ENCODE measurements around the gene SLC10A7. TPM values are rescaled to one million over a fixed set of nuclear protein-coding genes. Genes with fewer than 3 reads are reported as not detected.

The SLC10A7 gene
- total and polyA plus RNA-seq, 2 donors (not counting 1 experiment from before 2014, with no cell fraction given) = 5.7 to 18.3 TPM

- no peak for ATAC-seq (ENCODE audit: low read depth)
- H3K4me1 Mint-ChIP-seq = no peaks in the 10 kb centered on the region
- H3K4me1 ChIP-seq (ENCODE audit: control insufficient read depth in 2 of 2, insufficient read depth in 2 of 2, low read length in 2 of 2) = no peaks in the 10 kb centered on the region
- no peak overlapping the region for H3K4me3 ChIP-seq (ENCODE audit: control extremely low read depth in 1 of 5, extremely low read depth in 1 of 5, insufficient read depth in 1 of 5, low read depth in 2 of 5, low read length in 4 of 5)
- POLR2A ChIA-PET = no interaction called here
- no peaks in the 10 kb centered on the region for H3K9me3 Mint-ChIP-seq (ENCODE audit: insufficient read depth)
- no peak overlapping the region for H2AFZ ChIP-seq (ENCODE audit: insufficient read depth, low read depth, low read length, poor library complexity, severe bottlenecking)
- no peaks in the 10 kb centered on the region for H3K27me3 Mint-ChIP-seq
- peaks cover 0 to 3% (median 0%) of the 10 kb centered on the region in 3 donors for H3K9me3 ChIP-seq (ENCODE audit: control extremely low read depth in 1 of 3, control insufficient read depth in 2 of 3, insufficient read depth in 1 of 3, low read length in 2 of 3)
- no peak overlapping the region for H3K9ac ChIP-seq (ENCODE audit: low read length)
- intact Hi-C loops (cut with micrococcal nuclease) = no loop called here
- TF ChIP-seq EZH2 (IDR thresholded peaks at IDR 0.05; ENCODE audit: borderline replicate concordance, insufficient read depth, low read depth, low read length, poor library complexity, severe bottlenecking) (no peak), CTCF (IDR thresholded peaks at IDR 0.05) (no peak)
- H3K27ac Mint-ChIP-seq = no peak overlapping the region
- DNase-seq = no peak
- H3K36me3 ChIP-seq (replicated peaks in 1 of 2; ENCODE audit: control extremely low read depth in 1 of 2, control insufficient read depth in 1 of 2, extremely low read depth in 1 of 2, insufficient read depth in 2 of 2, low read length in 1 of 2) = no peaks in the 10 kb centered on the region
- CTCF ChIA-PET = no interaction called here
- H3K4me3 Mint-ChIP-seq = no peak overlapping the region
- H3K4me2 ChIP-seq (replicated peaks; ENCODE audit: low read depth, low read length, poor library complexity, severe bottlenecking) = no peak overlapping the region
- H3K27me3 ChIP-seq (replicated peaks in 1 of 4; ENCODE audit: control extremely low read depth in 1 of 4, control insufficient read depth in 3 of 4, insufficient read depth in 4 of 4, low read length in 3 of 4) = peaks cover 0 to 3% (median 0%) of the 10 kb centered on the region in 4 experiments
- no peak overlapping the region for H3K27ac ChIP-seq (ENCODE audit: low read length in 2 of 2)
- no peaks in the 10 kb centered on the region for H3K79me2 ChIP-seq (ENCODE audit: control insufficient read depth, insufficient read depth, low read length)
- no peaks in the 10 kb centered on the region for H4K20me1 ChIP-seq (ENCODE audit: control insufficient read depth, insufficient read depth, low read length, poor library complexity, severe bottlenecking)
Observed at GRCh38 chr4:146229406-146229805, 292.3 kb downstream of the SLC10A7 start.

GRCh38 chr4:146224326-146224966 lies 297.3 kb downstream of the SLC10A7 start:
- no peak for ATAC-seq (ENCODE audit: low read depth)
- Histone ChIP-seq H2AFZ (ENCODE audit: insufficient read depth, low read depth, low read length, poor library complexity, severe bottlenecking) (no peak overlapping the region), H4K20me1 (ENCODE audit: control insufficient read depth, insufficient read depth, low read length, poor library complexity, severe bottlenecking) (no peaks in the 10 kb centered on the region), H3K4me1 (ENCODE audit: control insufficient read depth in 2 of 2, insufficient read depth in 2 of 2, low read length in 2 of 2) (no peaks in the 10 kb centered on the region), H3K36me3 (replicated peaks in 1 of 2; ENCODE audit: control extremely low read depth in 1 of 2, control insufficient read depth in 1 of 2, extremely low read depth in 1 of 2, insufficient read depth in 2 of 2, low read length in 1 of 2) (no peaks in the 10 kb centered on the region), H3K27ac (ENCODE audit: low read length in 2 of 2) (no peak overlapping the region), H3K79me2 (ENCODE audit: control insufficient read depth, insufficient read depth, low read length) (no peaks in the 10 kb centered on the region), H3K27me3 (replicated peaks in 1 of 4; ENCODE audit: control extremely low read depth in 1 of 4, control insufficient read depth in 3 of 4, insufficient read depth in 4 of 4, low read length in 3 of 4) (peaks cover 0 to 3% (median 0%) of the 10 kb centered on the region in 4 experiments), H3K9me3 (ENCODE audit: control extremely low read depth in 1 of 3, control insufficient read depth in 2 of 3, insufficient read depth in 1 of 3, low read length in 2 of 3) (no peaks in the 10 kb centered on the region), H3K4me3 (ENCODE audit: control extremely low read depth in 1 of 5, extremely low read depth in 1 of 5, insufficient read depth in 1 of 5, low read depth in 2 of 5, low read length in 4 of 5) (no peak overlapping the region), H3K4me2 (replicated peaks; ENCODE audit: low read depth, low read length, poor library complexity, severe bottlenecking) (no peak overlapping the region), H3K9ac (ENCODE audit: low read length) (no peak overlapping the region)
- Mint-ChIP-seq H3K4me3 (no peak overlapping the region), H3K27me3 (no peaks in the 10 kb centered on the region), H3K4me1 (no peaks in the 10 kb centered on the region), H3K9me3 (ENCODE audit: insufficient read depth) (no peaks in the 10 kb centered on the region), H3K27ac (no peak overlapping the region)
- WGBS (ENCODE audit: insufficient coverage) = 82% methylated on average over 6 of the region's 8 CpGs
- ChIA-PET POLR2A (no interaction called here), CTCF (no interaction called here)
- DNase-seq = no peak
- TF ChIP-seq EZH2 (IDR thresholded peaks at IDR 0.05; ENCODE audit: borderline replicate concordance, insufficient read depth, low read depth, low read length, poor library complexity, severe bottlenecking) = no peak
- TF ChIP-seq CTCF (IDR thresholded peaks at IDR 0.05) = no peak
- intact Hi-C loops (cut with micrococcal nuclease) = no loop called here

Data from B cell (primary cell).